VCaP (cell line): ENCODE results near the gene TOP3A.

ENCODE experiments used
- H3K27ac ChIP-seq: fragments of 450-650 bp; 2 replicates; pipeline ENCODE4 v1.5.1; 2017
- TF ChIP-seq, protein P1 (sequence below): fragments of 450-650 bp; conservative IDR thresholded peaks from 2 replicates; pipeline ENCODE4 v1.5.1; 2017; ENCODE audit warnings: mild to moderate bottlenecking, moderate library complexity

The TOP3A gene

DNA sequence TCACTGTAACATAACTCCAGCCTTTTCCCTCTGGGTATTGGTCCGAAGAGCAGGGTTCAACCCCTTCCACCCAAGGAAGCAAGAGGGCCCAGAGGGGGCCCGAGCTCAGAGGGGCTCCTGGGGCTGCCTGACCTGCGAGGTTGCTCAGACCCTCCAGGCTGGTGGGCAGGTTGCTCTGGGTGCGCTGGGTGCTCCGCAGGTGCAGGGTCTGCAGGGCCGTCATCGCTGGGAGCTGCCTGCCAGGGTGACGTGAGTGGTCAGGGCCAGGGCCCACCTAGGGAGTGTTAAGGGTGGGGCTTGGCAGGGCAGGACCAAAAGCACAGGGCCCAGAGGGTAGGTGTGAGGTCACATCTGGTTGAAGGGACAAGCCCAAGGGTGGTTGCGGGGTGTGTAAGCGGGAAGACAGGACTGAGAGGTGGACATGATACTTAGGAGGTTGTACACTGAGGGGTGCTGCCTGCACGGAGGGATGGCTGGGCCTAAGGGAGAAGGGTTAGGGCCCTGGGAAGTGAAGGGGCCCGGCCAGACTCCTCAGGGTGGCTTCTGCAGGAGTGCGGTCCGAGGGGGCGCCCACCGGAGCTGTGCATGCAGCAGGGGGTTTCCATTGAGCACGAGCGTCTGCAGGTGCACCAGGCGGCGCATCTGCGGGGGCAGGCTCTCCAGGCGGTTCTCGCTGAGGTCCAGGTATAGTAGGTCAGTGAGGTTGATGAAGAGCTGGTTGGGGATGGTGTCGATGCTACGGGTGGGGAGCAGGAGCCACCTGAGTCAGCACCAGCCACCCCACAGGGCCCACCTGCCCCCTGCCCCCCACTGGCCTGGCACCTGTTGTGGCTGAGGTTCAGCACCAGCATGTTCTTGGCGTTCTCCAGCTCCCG is 60.6 kb downstream of the TOP3A start:
- TF ChIP-seq, protein P1, sequence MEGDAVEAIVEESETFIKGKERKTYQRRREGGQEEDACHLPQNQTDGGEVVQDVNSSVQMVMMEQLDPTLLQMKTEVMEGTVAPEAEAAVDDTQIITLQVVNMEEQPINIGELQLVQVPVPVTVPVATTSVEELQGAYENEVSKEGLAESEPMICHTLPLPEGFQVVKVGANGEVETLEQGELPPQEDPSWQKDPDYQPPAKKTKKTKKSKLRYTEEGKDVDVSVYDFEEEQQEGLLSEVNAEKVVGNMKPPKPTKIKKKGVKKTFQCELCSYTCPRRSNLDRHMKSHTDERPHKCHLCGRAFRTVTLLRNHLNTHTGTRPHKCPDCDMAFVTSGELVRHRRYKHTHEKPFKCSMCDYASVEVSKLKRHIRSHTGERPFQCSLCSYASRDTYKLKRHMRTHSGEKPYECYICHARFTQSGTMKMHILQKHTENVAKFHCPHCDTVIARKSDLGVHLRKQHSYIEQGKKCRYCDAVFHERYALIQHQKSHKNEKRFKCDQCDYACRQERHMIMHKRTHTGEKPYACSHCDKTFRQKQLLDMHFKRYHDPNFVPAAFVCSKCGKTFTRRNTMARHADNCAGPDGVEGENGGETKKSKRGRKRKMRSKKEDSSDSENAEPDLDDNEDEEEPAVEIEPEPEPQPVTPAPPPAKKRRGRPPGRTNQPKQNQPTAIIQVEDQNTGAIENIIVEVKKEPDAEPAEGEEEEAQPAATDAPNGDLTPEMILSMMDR, result no peak

DNA sequence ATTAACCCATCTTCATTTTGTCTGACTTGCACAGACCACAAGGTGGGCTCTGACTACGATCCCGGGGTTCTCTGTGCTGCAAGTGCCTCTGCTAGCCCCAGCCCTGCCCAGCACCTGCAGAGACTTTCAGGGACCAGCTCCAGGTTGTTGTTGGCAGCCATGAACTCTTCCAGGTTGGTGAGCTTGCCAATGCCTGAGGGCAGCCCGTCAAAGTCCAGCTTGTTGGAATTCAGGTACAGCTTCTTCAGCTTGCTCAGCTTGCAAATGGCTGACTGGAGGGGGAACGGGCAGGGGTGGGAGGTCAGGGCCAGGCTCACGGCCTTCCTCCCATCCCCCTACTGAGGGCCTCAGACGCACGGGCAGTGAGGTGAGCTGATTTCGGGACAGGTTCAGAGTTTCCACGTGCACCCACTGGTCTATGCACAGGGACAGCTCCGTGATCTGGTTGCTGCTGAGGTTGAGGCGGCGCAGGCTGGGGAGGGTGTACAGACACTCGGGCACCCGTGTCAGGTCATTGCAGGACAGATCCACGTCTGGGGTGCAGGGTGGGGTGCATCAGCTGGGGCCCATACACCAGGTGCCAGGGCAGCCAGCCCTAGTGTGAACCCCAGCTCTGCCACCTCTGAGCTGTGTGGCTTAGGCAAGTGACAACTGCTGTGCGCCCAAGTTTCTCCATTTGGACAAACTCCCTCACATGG is 61.5 kb downstream of the TOP3A start:
- TF ChIP-seq, protein P1, result no peak
- no peak overlapping the region for H3K27ac ChIP-seq

More for the DNA sequence above, 60.6 kb downstream of the TOP3A start:
- H3K27ac ChIP-seq, result no peak overlapping the region

DNA sequence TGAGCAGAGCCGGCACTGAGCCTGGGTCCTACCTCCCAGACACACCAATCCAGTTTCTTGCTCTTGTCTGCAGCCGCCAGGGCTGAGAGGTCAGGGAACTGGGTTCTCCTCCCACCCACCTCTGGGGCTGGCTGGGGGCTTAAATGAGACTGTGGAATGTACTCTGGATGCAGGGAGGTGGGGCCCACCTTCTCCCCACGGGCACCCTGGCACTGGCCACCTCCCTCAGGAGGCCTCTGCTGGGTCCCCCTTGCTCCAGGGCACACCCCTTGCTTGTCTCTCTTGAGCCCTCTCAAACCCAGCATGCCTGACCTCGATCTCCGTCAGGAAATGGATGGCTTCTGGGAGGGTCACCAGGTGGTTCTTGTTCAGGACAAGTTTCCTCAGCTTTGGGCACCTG is 62.6 kb downstream of the TOP3A start:
- H3K27ac ChIP-seq, result no peak overlapping the region
- TF ChIP-seq, protein P1, result no peak

DNA sequence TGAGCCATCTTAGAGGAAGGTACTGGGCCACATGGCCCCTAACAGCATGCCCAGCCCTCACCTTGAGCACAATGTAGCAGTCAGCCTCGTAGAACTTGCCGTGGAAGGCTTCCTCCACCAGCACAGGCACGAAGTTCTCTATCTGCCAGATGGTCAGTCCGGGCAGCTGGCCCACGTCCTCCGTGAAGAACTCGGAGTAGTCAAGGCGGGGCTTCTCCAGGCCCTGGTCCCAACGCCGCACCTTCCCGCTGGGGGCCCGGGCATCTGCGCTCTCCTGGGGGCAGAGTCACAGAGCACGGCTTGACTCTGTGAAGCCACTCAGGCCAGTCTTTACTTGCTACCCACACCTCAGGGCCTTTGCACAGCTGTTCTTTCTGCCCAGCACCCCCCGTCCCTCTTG is 63.6 kb downstream of the TOP3A start:
- TF ChIP-seq, protein P1, result no peak
- no peak overlapping the region for H3K27ac ChIP-seq

DNA sequence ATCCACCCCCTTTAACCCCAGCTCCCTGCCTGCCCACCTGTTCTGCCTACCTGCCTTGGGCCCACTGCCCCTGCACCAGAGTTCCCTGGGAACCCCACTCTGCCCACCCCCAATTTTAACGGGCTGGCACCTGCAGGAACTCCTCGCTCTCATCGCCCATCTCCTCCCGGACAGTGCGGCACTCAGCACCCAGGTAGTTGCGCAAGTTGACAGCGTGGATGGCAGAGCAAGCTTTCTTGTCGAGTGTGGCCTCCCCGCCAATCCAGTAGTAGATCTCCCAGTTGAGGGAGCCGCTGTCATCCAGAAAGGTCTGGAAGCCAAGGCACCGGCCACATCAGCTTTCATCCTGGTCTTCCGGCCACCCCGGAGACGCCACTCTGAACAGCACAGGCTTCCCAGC is 64.1 kb downstream of the TOP3A start:
- no peak overlapping the region for H3K27ac ChIP-seq
- TF ChIP-seq, protein P1, result no peak

DNA sequence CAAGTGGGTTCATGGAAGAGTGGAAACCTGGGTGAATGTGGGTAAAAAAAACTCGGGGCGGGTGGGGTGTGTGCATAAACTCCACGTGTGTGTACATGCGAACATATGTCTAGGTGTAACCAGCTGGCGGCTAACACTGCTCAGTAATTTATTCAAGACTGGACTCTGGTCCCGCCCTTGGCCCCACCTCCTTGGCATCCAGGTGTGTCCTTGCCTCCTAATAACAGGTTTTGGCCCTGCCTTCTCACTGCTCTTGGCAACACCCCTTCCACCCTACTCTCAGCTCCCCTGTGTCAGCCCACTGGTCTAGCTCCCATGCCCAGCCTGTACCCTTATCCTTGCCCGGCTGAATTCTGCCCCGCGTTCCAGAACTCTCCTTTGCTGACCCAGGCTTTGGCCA is 64.5 kb downstream of the TOP3A start:
- TF ChIP-seq, protein P1, result no peak
- no peak overlapping the region for H3K27ac ChIP-seq

DNA sequence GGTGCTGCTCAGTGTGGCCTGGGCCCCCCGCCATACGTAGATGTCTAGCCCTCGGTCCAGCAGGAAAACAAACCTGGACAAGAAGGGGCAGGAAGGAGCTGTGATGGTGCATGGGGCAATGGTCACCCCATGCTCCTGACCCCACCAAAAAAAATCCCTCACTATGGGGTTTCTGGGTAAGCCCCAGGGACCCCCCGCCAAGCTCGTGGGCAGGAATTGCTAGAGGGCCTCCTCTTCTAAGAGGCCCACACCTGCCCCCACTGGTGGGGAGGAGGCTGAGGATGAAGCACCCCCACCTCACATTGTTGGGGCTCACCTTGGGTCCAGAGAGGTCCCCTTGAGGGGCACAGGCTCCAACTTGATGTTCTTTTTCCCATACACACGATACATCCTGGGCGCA is 66.0 kb downstream of the TOP3A start:
- peak overlapping the region; percentile 56; the same call in 1 of the 2 replicates for H3K27ac ChIP-seq
- TF ChIP-seq, protein P1, result no peak
